Pancreas (tissue), 10 donors: ENCODE measurements around the gene MYBPC2. TPM values are rescaled to one million over a fixed set of nuclear protein-coding genes. Genes with fewer than 3 reads are reported as not detected.

Experiments used
- ATAC-seq, 4 donors: fragments of 200-7000 bp; cut with Tn5 transposase; one replicate each; pipeline versions ENCODE4 v1.8.0 to v1.9.1; 2020; ENCODE audit warnings: mild to moderate bottlenecking in 4 of 4, moderate library complexity in 4 of 4
- DNase-seq, 6 donors: peaks; one replicate each; pipeline ENCODE4 v3.0.0-alpha.2; 2020
- FAIRE-seq: peaks from 2 replicates; lab custom pipeline; 2012; peaks lifted over from hg19 to GRCh38; lab: Jason Lieb, UNC
- H3K27ac ChIP-seq, 4 donors: fragments of 200-600 bp; sonication (generic); 1 replicate in 3 of 4; 2 replicates in 1 of 4; pipeline versions ENCODE4 v1.5.0 to v1.8.0; 2020
- H3K27me3 ChIP-seq, 4 donors: fragments of 200-600 bp; one replicate each; pipeline ENCODE4 v1.8.0; 2021
- H3K36me3 ChIP-seq, 3 donors: fragments of 200-600 bp; sonication (generic) in 1 of 3; one replicate each; pipeline versions ENCODE4 v1.5.0 to v1.8.0; 2020 to 2021
- H3K4me1 ChIP-seq, 3 donors: fragments of 200-600 bp; one replicate each; pipeline ENCODE4 v1.8.0; 2021
- H3K4me3 ChIP-seq, 4 donors: fragments of 200-600 bp; sonication (generic) in 2 of 4; one replicate each; pipeline versions ENCODE4 v1.5.0 to v1.8.0; 2020 to 2021
- H3K9me3 ChIP-seq, 4 donors: fragments of 200-600 bp; one replicate each; pipeline ENCODE4 v1.8.0; 2021
- CTCF ChIP-seq, 4 donors: fragments of 200-600 bp; sonication (generic) in 3 of 4; IDR thresholded peaks; one replicate each; pipeline versions ENCODE4 v1.5.0 to v1.8.0; 2021; ENCODE audit warnings: antibody characterized with exemption in 4 of 4
- WGBS, 2 donors: extraction: QIAGEN DNeasy Blood & Tissue Kit; methylation state at CpG; one replicate each; pipeline ENCODE4 v1.1.7; 2013; 5-methylcytosine and 5-hydroxymethylcytosine counted together
- intact Hi-C, 3 donors: fragments of 100-400 bp; cut with DNase I; formaldehyde crosslinking; loops; one replicate each; pipeline versions ENCODE4 v1.11.1 to v1.14.2; 2022
- polyA plus RNA-seq, 2 donors: library from polyadenylated mRNA; stranded (reverse); fragments of 200-250 nt; gene quantifications; one replicate each; pipeline ENCODE4 v1.2.3, GENCODE V29; 2013
- total RNA-seq, 6 donors: library from RNA; stranded (reverse); fragmentation: NEBNext Ultra II Directional in 4 of 6; extraction: Animal tissue kit (Norgen Biotek cat#: 25700) in 4 of 6; gene quantifications; one replicate each; pipeline versions ENCODE4 v1.2.1 to v1.2.4, GENCODE V29; 2021 to 2023
- donor health status: healthy with polysubstance abuse.
- donor health status: DM: no; HTN: no; CAD: no; lungs with moderate emphysema.
- donor health status: DM: no; HTN: no; CAD: no.
- donor health status: control.
- donor health status: control.
- donor health status: Bipolar disorder and iron deficiency.
- donor health status: DM: yes; HTN: yes; CAD: no.
- donor health status: DM: no; HTN: no; CAD: no.
- donor health status: DM: no; HTN: no; CAD: no.
- donor health status: DM: yes; HTN: yes; CAD: no.

The MYBPC2 gene
- total and polyA plus RNA-seq, 8 donors: 0.02 to 1.7 (median 1.5) TPM; not detected in 5

GRCh38 chr19:50495020-50495531 lies 62.4 kb downstream of the MYBPC2 start:
- Histone ChIP-seq H3K27me3 (no peaks in the 10 kb centered on the region), H3K36me3 (no peaks in the 10 kb centered on the region), H3K4me1 (no peaks in the 10 kb centered on the region), H3K27ac (no peak overlapping the region), H3K9me3 (no peaks in the 10 kb centered on the region), H3K4me3 (no peak overlapping the region)
- DNase-seq (no peak), FAIRE-seq (no peak), ATAC-seq (no peak)
- TF ChIP-seq CTCF (IDR thresholded peaks at IDR 0.05): no peak
- intact Hi-C loops: no loop called here
- 88 to 94% methylated on average over 5 of the region's 5 CpGs for WGBS, 2 donors

GRCh38 chr19:50496189-50497021 lies 63.7 kb downstream of the MYBPC2 start:
- DNase-seq: peak in 5 of 6 donors; percentile 54 to 86 (median 64)
- 77 to 80% methylated on average over 26 to 29 of the region's 30 CpGs for WGBS, 2 donors
- H3K4me3 ChIP-seq: no peak overlapping the region
- H3K36me3 ChIP-seq: no peaks in the 10 kb centered on the region
- intact Hi-C loops: no loop called here
- peak; percentile 61 to 86 (median 76) for ATAC-seq
- no peaks in the 10 kb centered on the region for H3K9me3 ChIP-seq
- FAIRE-seq: no peak
- no peaks in the 10 kb centered on the region for H3K27me3 ChIP-seq
- no peaks in the 10 kb centered on the region for H3K4me1 ChIP-seq
- H3K27ac ChIP-seq: no peak overlapping the region
- no peak for TF ChIP-seq CTCF (IDR thresholded peaks at IDR 0.05)

GRCh38 chr19:50497022-50497405 lies 64.3 kb downstream of the MYBPC2 start:
- TF ChIP-seq CTCF (IDR thresholded peaks at IDR 0.05): no peak
- ATAC-seq (no peak), FAIRE-seq (no peak), DNase-seq (peak in 2 of 6 donors; percentile 35 to 37)
- intact Hi-C loops: no loop called here
- H3K4me1 ChIP-seq: no peaks in the 10 kb centered on the region
- no peaks in the 10 kb centered on the region for H3K27me3 ChIP-seq
- H3K27ac ChIP-seq: no peak overlapping the region
- no peak overlapping the region for H3K4me3 ChIP-seq
- WGBS, 2 donors: 71 to 82% methylated on average over 8 of the region's 8 CpGs
- no peaks in the 10 kb centered on the region for H3K9me3 ChIP-seq
- no peaks in the 10 kb centered on the region for H3K36me3 ChIP-seq

GRCh38 chr19:50498219-50499056 lies 65.7 kb downstream of the MYBPC2 start:
- intact Hi-C loops: no loop called here
- DNase-seq: no peak
- Histone ChIP-seq H3K27me3 (no peaks in the 10 kb centered on the region), H3K9me3 (no peaks in the 10 kb centered on the region), H3K36me3 (no peaks in the 10 kb centered on the region), H3K4me1 (no peaks in the 10 kb centered on the region), H3K4me3 (no peak overlapping the region), H3K27ac (no peak overlapping the region)
- 79 to 83% methylated on average over 10 to 11 of the region's 11 CpGs for WGBS, 2 donors
- TF ChIP-seq CTCF (IDR thresholded peaks at IDR 0.05): no peak
- no peak for FAIRE-seq
- no peak for ATAC-seq
